Upper lobe of left lung (tissue), 6 donors: ENCODE measurements around the gene ZNF775. TPM values are rescaled to one million over a fixed set of nuclear protein-coding genes. Genes with fewer than 3 reads are reported as not detected.

Source experiments
- ATAC-seq, 2 donors: fragments of 200-7000 bp; cut with Tn5 transposase; one replicate each; pipeline ENCODE4 v1.9.1; 2022; ENCODE audit warnings: mild to moderate bottlenecking in 2 of 2, moderate library complexity in 2 of 2; ENCODE audit not compliant: low FRiP score in 2 of 2
- DNase-seq, 2 donors: peaks; one replicate each; pipeline ENCODE4 v3.0.0-alpha.2; 2019 to 2020
- H3K27ac ChIP-seq, 4 donors: fragments of 200-600 bp; sonication (generic); one replicate each; pipeline ENCODE4 v1.5.1; 2016 to 2019
- H3K27me3 ChIP-seq, 4 donors: fragments of 200-600 bp; sonication (generic); one replicate each; pipeline ENCODE4 v1.5.1; 2017 to 2019
- H3K36me3 ChIP-seq, 4 donors: fragments of 200-600 bp; sonication (generic); one replicate each; pipeline ENCODE4 v1.5.1; 2016 to 2019
- H3K4me1 ChIP-seq, 4 donors: fragments of 200-600 bp; sonication (generic); one replicate each; pipeline ENCODE4 v1.5.1; 2018 to 2019
- H3K4me3 ChIP-seq, 4 donors: fragments of 200-600 bp; sonication (generic); one replicate each; pipeline ENCODE4 v1.5.1; 2017 to 2019; ENCODE audit warnings: mild to moderate bottlenecking in 2 of 4, moderate library complexity in 1 of 4
- H3K9me3 ChIP-seq, 4 donors: fragments of 200-600 bp; sonication (generic); one replicate each; pipeline ENCODE4 v1.5.1; 2018 to 2019
- EP300 ChIP-seq, 4 donors: sonication (generic); formaldehyde crosslinking; IDR thresholded peaks; one replicate each; pipeline ENCODE4 v1.5.1; 2017; ENCODE audit warnings: antibody characterized with exemption in 4 of 4, control low read depth in 2 of 4
- POLR2A ChIP-seq, 4 donors: fragments of 450-650 bp; IDR thresholded peaks; one replicate each; pipeline ENCODE4 v1.5.1; 2016 to 2017; ENCODE audit warnings: antibody characterized with exemption in 4 of 4, mild to moderate bottlenecking in 2 of 4
- POLR2AphosphoS5 ChIP-seq, 2 donors: sonication (generic); formaldehyde crosslinking; IDR thresholded peaks; one replicate each; pipeline ENCODE4 v1.5.1; 2017; ENCODE audit warnings: antibody characterized with exemption in 2 of 2
- WGBS, 2 donors: methylation state at CpG; one replicate each; pipeline ENCODE4 v1.1.5; 2017 to 2018; 5-methylcytosine and 5-hydroxymethylcytosine counted together
- total RNA-seq, 6 donors: library from RNA; depleted of rRNA in 4 of 6; stranded (reverse); fragments of >200 nt in 4 of 6; gene quantifications; one replicate each; pipeline versions ENCODE4 v1.1.0 to v1.2.1, GENCODE V29; 2016 to 2021
- TF ChIP-seq, protein P1 (sequence below), 6 experiments: fragments of 450-650 bp in 4 of 6; fragments of 200-600 bp in 2 of 6; sonication (generic) in 2 of 6; IDR thresholded peaks; one replicate each; pipeline ENCODE4 v1.5.1; 2016 to 2019; ENCODE audit warnings: antibody characterized with exemption in 6 of 6
- donor health status: DM: no; HTN: no; CAD: no; lungs with moderate emphysema.
- donor health status: DM: no; HTN: yes; CAD: no; lungs with severe emphysema.

The ZNF775 gene
- total RNA-seq, 6 donors from 2014 or later, result 3.0 to 6.5 (median 5.5) TPM

DNA sequence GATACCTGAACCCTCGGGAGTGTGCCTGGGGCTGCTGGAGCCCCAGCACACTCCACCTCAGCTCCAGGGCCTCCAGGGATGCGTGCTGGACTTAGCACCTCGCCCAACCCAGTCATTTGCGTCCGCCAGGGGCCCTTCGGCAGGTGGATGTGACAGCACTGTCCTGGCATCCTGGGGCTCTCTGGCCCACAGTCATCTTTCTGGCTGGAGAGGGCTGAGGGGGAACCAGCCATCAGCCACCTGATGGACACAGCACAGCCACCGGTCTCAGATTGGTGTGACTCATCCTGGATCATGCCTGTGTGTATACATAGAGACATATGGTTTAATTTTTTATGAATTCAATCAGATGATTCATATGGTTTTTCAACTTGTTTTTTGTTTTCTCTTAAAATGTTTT lies 11.1 kb downstream of the ZNF775 start:
- ATAC-seq (no peak), DNase-seq (no peak)
- no peaks in the 10 kb centered on the region for H3K9me3 ChIP-seq
- no peak overlapping the region for H3K27ac ChIP-seq
- 91 to 100% methylated on average over 3 to 4 of the region's 7 CpGs for WGBS, 2 donors
- H3K4me3 ChIP-seq, result no peak overlapping the region
- peaks cover 0 to 9% (median 5%) of the 10 kb centered on the region in 4 donors for H3K4me1 ChIP-seq
- H3K27me3 ChIP-seq, result no peaks in the 10 kb centered on the region
- TF ChIP-seq POLR2A (IDR thresholded peaks at IDR 0.05) (no peak), POLR2AphosphoS5 (IDR thresholded peaks at IDR 0.05) (no peak), EP300 (IDR thresholded peaks at IDR 0.05) (no peak)
- TF ChIP-seq, protein P1, sequence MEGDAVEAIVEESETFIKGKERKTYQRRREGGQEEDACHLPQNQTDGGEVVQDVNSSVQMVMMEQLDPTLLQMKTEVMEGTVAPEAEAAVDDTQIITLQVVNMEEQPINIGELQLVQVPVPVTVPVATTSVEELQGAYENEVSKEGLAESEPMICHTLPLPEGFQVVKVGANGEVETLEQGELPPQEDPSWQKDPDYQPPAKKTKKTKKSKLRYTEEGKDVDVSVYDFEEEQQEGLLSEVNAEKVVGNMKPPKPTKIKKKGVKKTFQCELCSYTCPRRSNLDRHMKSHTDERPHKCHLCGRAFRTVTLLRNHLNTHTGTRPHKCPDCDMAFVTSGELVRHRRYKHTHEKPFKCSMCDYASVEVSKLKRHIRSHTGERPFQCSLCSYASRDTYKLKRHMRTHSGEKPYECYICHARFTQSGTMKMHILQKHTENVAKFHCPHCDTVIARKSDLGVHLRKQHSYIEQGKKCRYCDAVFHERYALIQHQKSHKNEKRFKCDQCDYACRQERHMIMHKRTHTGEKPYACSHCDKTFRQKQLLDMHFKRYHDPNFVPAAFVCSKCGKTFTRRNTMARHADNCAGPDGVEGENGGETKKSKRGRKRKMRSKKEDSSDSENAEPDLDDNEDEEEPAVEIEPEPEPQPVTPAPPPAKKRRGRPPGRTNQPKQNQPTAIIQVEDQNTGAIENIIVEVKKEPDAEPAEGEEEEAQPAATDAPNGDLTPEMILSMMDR (IDR thresholded peaks at IDR 0.05), result no peak
- H3K36me3 ChIP-seq, result no peaks in the 10 kb centered on the region

DNA sequence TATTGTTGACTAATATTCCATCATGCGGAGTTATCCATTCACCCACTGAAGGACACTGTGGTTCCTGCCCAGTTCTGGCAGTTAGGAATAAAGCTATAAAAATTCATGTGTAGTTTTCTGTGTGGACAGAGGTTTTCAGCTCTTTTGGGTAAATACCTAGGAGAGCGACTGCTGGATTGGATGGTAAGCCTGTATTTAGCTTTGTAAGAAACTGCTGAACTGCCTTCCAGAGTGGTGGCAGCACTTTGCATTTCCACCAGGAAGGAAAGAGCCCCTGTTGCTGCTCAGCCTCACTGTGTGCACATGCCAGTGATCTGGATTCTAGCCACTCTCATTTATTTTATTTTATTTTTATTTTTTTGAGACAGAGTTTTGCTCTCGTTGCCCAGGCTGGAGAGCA lies 14.2 kb downstream of the ZNF775 start:
- 86 to 94% methylated on average over 3 of the region's 3 CpGs for WGBS, 2 donors

DNA sequence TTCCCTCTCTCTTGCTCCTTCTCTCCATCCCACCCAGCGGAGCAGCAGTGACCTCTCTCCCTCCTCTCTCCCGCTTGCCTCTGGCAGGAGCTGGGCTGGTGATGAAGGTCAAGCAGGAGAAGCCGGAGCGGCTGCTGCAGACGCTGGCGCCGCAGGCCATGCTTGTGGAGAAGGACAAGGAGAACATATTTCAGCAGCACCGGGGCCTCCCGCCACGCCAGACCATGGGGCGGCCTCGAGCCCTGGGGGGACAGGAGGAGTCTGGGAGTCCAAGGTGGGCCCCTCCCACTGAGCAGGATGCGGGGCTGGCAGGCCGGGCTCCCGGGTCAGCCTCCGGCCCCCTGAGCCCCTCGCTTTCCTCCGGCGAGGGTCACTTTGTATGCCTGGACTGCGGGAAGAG lies 17.3 kb downstream of the ZNF775 start:
- 90 to 95% methylated on average over 5 to 20 of the region's 20 CpGs for WGBS, 2 donors
- H3K4me3 ChIP-seq, result no peak overlapping the region
- ATAC-seq (no peak), DNase-seq (no peak)
- TF ChIP-seq POLR2AphosphoS5 (IDR thresholded peaks at IDR 0.05) (no peak), POLR2A (IDR thresholded peaks at IDR 0.05) (no peak), EP300 (IDR thresholded peaks at IDR 0.05) (no peak)
- TF ChIP-seq, protein P1 (IDR thresholded peaks at IDR 0.05), result no peak
- no peak overlapping the region for H3K27ac ChIP-seq
- no peaks in the 10 kb centered on the region for H3K9me3 ChIP-seq
- H3K27me3 ChIP-seq, result no peaks in the 10 kb centered on the region
- peaks cover 0 to 23% (median 13%) of the 10 kb centered on the region in 4 donors for H3K36me3 ChIP-seq
- H3K4me1 ChIP-seq, result no peaks in the 10 kb centered on the region

More for the DNA sequence above, 14.2 kb downstream of the ZNF775 start:
- no peak for ATAC-seq
- Histone ChIP-seq H3K4me1 (peaks cover 0 to 8% (median 5%) of the 10 kb centered on the region in 4 donors), H3K36me3 (peaks cover 0 to 21% (median 11%) of the 10 kb centered on the region in 4 donors), H3K27me3 (no peaks in the 10 kb centered on the region), H3K9me3 (no peaks in the 10 kb centered on the region), H3K27ac (no peak overlapping the region), H3K4me3 (no peak overlapping the region)
- TF ChIP-seq, protein P1 (IDR thresholded peaks at IDR 0.05), result no peak
- TF ChIP-seq POLR2AphosphoS5 (IDR thresholded peaks at IDR 0.05) (no peak), EP300 (IDR thresholded peaks at IDR 0.05) (no peak), POLR2A (IDR thresholded peaks at IDR 0.05) (no peak)
- DNase-seq, result no peak

DNA sequence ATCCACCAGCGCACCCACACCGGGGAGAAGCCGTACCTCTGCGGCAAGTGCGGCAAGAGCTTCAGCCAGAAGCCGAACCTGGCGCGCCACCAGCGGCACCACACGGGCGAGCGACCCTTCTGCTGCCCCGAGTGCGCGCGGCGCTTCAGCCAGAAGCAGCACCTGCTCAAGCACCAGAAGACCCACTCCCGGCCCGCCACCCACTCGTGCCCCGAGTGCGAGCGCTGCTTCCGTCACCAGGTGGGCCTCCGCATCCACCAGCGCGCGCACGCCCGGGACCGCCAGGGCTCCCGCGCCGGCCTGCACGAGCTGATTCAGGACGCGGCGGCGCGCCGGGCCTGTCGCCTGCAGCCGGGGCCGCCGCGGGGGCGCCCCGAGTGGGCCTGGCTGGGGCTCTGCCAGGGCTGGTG lies 17.7 kb downstream of the ZNF775 start:
- no peaks in the 10 kb centered on the region for H3K27me3 ChIP-seq
- no peak for TF ChIP-seq POLR2A (IDR thresholded peaks at IDR 0.05)
- no peak for TF ChIP-seq EP300 (IDR thresholded peaks at IDR 0.05)
- TF ChIP-seq POLR2AphosphoS5 (IDR thresholded peaks at IDR 0.05), result no peak
- TF ChIP-seq, protein P1 (IDR thresholded peaks at IDR 0.05), result no peak
- no peak overlapping the region for H3K27ac ChIP-seq
- DNase-seq, result no peak
- 97 to 99% methylated on average over 24 to 43 of the region's 48 CpGs for WGBS, 2 donors
- H3K9me3 ChIP-seq, result no peaks in the 10 kb centered on the region
- no peak for ATAC-seq
- peaks cover 0 to 23% (median 13%) of the 10 kb centered on the region in 4 donors for H3K36me3 ChIP-seq
- no peaks in the 10 kb centered on the region for H3K4me1 ChIP-seq
- H3K4me3 ChIP-seq, result no peak overlapping the region
